ENCODE measurements around the gene TRAK2. TPM values are rescaled to one million over a fixed set of nuclear protein-coding genes. Genes with fewer than 3 reads are reported as not detected.
"Not testable (repeated sequence)": the region's sequence is repeated elsewhere in the genome, so short reads cannot be mapped to it uniquely, and the experiment has no call there.

The TRAK2 gene
- polyA plus RNA-seq, 10 donors: 26.0 to 37.4 (median 32.3) TPM

- DNase-seq: no peak
Measured at GRCh38 chr2:201419986-201420385, 31.3 kb downstream of the TRAK2 start.

- DNase-seq: no peak
Measured at GRCh38 chr2:201419057-201419635, 32.1 kb downstream of the TRAK2 start.

- no peak for DNase-seq
Measured at GRCh38 chr2:201415149-201415548, 36.1 kb downstream of the TRAK2 start.

GRCh38 chr2:201414099-201415023, 36.9 kb downstream of the TRAK2 start:
- DNase-seq: no peak

GRCh38 chr2:201413552-201413951, 37.7 kb downstream of the TRAK2 start:
- DNase-seq: no peak

GRCh38 chr2:201413143-201413542, 38.1 kb downstream of the TRAK2 start:
- DNase-seq: no peak

- DNase-seq: no peak
Measured at GRCh38 chr2:201411421-201411820, 39.8 kb downstream of the TRAK2 start.

- DNase-seq: no peak
Measured at GRCh38 chr2:201408931-201409330, 42.3 kb downstream of the TRAK2 start.

- DNase-seq: no peak
Measured at GRCh38 chr2:201407265-201407664, 44.0 kb downstream of the TRAK2 start.

- DNase-seq: peak; percentile 60 to 73 (median 68)
Measured at GRCh38 chr2:201406077-201406662, 45.1 kb downstream of the TRAK2 start.

- DNase-seq: no peak
Measured at GRCh38 chr2:201404699-201405280, 46.5 kb downstream of the TRAK2 start.

- DNase-seq: no peak
Measured at GRCh38 chr2:201403880-201404279, 47.4 kb downstream of the TRAK2 start.

GRCh38 chr2:201402651-201403562, 48.4 kb downstream of the TRAK2 start:
- DNase-seq: peak in 1 of 3 donors; percentile 53

- DNase-seq: no peak
Measured at GRCh38 chr2:201401815-201402214, 49.4 kb downstream of the TRAK2 start.

GRCh38 chr2:201396595-201396994, 54.7 kb downstream of the TRAK2 start:
- DNase-seq: no peak

GRCh38 chr2:201383136-201383535, 68.1 kb downstream of the TRAK2 start:
- DNase-seq: no peak

GRCh38 chr2:201378496-201379397, 72.5 kb downstream of the TRAK2 start:
- peak in 1 of 3 donors; percentile 7 for DNase-seq

- DNase-seq: no peak
Measured at GRCh38 chr2:201377218-201377617, 74.0 kb downstream of the TRAK2 start.

- DNase-seq: no peak
Measured at GRCh38 chr2:201369775-201370174, 81.5 kb downstream of the TRAK2 start.

GRCh38 chr2:201369318-201369717, 81.9 kb downstream of the TRAK2 start:
- DNase-seq: not testable (repeated sequence)
